HS-5 (cell line): ENCODE results near the gene SORCS2.

ENCODE experiments used
- DNase-seq: peaks from one replicate; pipeline ENCODE4 v3.0.0-alpha.2; 2012; ENCODE audit warnings: low read depth

Gene SORCS2

DNA sequence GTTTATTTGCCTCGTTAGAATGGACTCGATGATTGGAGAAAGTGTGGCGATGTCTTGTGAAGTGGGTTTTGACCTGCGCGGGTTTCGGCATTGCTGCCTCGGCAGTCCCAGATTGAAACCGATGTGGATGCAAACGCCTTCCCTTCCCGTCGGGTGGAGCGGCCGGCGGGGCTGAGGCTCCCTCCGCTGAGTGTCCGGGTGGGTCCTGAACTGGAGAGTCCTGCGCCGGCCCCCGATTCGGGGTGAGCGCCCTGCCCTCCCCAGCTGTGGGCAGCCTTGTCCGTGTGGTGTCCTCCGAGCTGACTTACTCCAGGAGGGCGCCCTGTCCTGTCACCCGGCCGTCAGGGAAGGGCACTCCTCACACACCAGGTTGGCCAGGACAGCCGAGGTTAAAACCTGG, 317.7 kb downstream of the SORCS2 start:
- no peak for DNase-seq

DNA sequence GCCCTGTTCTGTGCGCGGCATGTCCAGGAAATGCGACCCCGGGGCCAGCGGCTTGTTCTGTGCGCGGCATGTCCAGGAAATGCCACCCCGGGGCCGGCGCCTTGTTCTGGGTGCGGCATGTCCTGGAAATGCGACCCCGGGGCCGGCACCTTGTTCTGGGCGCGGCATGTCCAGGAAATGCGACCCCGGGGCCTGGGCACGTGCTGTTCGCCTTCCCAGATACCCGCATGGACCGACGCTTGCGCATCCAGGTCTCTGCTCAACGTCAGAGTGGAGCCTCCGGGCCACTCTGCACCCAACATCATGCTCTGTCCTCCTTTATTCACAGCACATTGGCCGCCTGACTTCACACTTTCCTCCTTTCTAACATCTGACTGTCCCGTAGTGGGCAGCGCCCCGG, 318.2 kb downstream of the SORCS2 start:
- DNase-seq: no peak

DNA sequence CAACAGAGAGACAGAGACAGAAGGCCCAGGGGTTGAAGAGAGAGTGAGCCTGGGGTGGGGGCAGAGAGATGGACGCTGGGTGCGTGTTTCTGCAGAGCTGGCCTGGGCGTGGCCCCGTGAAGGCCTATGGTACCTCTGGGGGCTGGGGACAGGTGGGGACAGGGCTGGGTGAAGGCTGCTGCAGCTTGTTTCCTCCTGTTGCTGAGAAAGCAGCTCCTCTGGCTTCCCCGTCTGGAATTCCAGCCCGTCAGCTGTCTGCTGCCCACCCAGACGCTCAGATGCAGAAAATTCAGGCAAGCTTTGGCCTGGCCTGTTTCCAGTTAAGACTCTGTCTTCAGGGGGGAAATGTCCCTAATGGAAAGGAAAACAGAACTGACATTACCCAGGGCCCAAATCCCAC, 319.2 kb downstream of the SORCS2 start:
- DNase-seq: no peak

DNA sequence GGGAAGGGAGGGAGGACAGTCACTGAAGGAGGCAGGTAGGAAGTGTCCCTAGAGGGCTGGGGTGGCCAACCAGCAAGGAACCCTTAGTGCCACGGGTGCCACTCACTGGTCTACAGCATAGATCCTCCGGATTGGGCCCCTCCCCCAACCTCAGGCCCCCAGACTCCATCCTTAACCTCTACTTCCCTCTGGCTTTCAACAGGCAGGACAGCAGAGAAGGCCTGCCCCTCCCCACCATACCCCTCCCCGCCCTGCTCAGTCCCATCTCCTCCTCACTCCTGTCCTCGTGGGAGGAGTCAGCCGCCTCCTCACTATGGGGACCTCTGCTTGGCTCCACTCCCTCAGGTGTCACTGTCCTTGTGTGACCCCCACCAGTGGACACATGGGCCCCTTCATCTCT, 320.1 kb downstream of the SORCS2 start:
- DNase-seq: no peak

DNA sequence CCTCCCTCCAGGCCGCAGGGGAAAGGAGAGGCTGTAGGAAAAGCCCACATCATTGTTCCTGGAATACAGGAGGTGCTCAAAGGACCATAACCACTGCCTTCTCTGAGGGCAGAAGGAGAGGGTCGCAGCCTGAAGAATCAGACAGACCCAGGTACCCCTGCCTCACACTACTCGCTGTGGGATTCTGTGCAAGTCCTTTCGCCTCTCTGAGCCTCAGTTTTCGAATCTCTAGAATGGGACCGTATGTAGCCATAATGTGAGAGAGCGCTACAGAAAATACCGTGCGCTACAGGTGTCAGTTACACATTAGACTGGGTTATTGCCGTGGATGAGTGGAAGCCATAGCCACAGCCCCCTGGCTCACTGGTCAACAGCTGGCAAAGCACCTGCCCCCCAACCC, 320.6 kb downstream of the SORCS2 start:
- DNase-seq: no peak

DNA sequence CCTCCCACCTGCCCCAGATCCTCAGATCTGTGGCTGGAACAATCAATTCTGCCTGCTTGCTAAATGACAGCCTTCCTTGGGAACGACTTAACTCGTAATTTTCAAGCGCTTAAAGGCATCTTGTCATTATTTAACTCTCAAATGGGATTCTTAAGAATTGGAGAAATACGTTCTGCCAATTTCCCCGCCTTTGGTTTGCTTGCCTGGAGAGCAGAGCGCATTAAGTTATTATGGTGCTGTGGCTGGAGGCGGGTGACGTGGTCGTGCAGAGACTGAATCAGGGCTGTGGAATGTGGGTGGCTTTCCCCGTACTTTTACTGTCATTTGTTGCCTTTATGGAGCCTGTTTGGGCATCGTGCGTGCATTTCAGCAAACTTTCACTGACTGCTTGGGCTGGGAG, 321.3 kb downstream of the SORCS2 start:
- DNase-seq: no peak

DNA sequence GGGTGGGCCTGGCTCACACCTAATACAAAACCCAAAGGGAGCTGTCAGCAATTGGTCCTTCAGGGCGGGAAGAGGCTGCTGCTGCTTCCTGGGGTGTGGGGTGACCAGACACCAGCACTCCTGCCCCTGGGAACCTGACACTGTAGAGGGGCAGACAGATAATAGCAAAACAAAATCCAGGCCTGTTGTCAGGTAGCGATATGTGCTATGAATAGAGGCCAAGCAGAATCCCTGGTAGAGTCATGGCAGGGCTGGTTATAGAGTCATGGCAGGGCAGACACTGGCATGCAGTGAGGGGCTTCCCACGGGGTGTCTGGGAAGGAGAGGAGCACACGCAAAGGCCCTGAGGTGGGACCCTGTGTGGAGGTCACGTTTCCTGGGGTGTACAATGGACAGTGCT, 321.9 kb downstream of the SORCS2 start:
- DNase-seq: no peak

DNA sequence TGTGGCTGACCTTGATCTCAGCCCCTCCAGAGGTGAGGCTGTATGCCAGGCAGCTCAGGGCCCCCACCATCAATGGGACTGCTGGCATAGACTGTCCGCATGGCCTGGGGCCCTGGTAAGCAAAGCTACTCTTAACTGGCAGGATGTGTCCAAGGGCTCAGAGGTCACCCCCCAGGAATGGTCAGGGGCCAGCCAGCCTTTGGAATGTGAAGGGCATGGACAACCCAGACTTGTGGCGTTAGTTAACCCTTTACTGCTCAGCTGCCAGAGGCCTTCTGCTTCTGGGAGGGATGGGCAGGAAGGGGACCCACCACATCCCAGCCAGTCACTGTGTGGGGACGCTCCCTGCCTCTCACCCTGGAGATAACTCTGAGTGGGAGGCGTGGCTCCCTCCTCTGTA, 322.5 kb downstream of the SORCS2 start:
- no peak for DNase-seq

DNA sequence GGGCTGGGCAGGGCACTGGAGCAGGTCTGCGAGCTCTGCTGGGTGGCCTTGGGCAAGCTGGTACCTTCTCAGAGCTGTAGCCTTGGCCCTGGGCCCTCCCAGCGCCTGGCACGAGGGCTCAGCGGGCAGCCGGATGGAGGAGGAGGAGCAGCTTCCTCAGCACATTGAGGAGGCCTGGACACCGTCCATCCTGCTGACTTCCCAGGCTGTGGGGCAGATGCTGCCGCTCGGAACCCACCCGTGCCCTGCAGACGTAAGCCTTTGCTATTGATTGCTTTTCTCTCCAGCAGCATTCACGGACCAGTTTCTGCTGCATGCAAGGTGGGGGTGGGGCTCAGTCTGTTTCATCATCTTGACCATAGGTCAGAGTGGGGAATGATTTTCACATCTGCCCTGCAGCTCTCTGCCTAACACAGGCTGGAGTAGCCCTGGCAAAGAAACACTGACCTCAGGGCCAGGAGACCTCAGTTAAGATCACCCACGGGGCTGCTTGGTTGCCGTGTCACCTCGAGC, 323.1 kb downstream of the SORCS2 start:
- no peak for DNase-seq

DNA sequence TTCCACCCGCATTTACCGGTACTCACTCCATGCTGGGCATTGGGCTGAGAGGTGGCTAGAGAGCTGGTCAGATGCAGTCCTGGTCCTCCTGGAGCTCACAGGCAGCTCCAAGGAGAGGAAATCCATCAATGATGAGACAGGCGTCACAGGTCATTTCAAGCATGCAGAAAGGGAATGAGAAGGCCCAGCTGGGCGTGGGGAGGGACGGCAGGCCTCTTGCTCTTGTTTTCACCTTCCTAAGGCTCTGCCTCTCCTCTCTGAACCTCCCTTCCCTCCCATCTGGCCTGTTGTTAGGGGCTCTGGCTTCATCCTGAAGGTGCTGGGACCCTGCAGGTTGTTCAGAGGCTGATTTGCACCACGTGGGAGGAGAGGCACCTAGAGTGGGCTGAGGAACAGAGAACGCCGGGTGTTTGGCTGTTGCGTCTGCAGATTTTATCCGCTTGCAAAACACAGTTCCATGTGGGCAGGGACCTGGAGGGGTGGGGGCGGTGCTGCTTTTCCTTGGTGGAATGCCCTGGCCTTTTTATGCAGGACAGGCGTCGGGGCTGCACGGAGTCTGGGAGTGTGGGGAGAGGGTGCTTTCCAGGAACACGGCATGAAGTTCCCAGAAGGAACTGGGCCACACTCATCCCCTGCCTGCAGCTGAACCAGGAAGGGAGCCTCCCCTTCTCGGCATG, 323.9 kb downstream of the SORCS2 start:
- DNase-seq: no peak

DNA sequence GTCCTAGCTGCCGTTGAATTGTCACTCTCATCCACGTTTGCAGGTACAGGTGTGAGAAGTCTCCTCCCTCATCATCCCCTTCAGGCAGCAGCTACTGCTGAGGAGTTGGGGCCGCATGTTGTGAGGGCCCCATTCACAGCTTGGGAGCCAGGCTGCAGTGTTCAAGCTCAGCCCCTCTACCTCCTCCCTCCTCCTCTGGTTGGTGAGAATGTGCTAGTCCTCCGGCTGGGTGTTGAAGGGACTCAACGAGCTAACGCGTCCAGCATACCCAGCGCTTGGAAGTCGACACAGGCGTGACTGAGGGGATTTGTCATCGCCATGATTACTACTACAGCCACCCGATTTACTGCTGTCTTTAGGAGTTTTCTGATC, 324.4 kb downstream of the SORCS2 start:
- DNase-seq: no peak

DNA sequence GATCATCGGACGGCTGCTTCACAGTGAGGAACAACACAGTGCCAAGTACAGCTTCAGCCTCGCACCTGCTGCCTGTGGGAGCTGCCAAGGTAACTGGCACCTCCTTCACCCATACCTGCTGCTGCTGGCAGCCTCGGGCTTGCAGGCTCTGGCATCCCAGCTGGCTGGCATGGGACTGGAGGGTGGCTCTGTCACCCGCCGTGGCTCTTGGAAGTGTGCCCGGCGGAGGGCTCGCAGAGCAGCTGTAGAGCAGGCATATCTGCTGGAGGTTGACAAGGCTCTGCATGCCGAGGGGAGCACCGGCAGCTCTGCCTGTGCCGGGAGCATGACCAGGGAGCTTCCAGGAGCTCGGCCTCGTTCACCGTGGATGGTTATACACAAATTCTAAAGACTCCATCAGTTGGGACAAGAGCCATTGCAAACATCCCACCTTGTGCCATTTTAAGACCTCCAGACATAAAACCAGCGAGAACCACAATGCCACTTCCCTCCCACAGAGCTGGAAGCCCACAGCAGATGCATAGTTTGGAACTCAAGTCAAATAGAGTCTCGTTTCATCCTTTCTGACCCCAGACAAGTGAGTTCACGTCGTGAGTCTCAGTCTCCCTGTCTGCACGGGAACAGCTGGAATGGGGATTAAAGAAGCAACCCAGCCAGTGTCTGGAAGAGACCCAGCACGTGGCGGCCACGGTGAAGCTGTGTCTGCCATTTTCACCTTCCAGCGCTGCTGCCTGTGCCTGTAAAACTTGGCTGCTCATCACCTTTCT, 326.7 kb downstream of the SORCS2 start:
- DNase-seq: no peak

DNA sequence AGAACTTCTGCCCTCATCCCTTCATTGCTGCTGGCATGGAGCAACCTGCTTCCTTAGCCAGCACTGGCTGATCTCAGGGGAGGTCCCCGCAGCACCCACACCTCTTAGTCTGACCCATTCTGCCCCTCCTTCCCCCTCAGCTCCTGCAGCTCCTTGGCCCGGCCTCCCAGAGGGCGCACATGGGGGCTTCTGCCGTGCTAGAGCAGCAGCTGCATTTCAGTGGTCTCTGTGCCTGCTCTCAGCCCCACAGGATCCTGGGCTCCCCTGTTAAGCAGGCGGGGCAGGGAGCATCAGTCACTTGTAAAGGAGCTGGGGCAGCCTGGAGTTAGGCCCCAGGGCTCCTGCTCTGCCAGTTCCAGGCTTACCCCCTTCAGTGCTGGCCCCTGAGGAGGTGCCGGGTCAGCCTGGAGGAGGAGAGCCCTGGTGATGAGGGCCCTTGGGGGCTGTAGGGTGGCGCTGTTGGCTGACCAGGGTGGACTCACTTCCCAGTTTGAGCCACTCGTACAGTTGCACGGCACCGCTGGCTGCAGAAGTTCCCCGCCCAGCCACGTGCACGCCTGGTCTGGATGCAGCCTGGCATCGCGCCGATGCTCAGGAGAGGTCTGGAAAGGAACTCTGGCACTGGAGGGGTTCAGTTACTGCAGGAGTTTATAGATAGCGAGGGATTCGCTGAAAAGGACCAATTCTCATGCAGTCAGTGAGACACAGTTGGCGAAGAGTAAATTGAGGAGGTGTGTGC, 327.5 kb downstream of the SORCS2 start:
- no peak for DNase-seq

DNA sequence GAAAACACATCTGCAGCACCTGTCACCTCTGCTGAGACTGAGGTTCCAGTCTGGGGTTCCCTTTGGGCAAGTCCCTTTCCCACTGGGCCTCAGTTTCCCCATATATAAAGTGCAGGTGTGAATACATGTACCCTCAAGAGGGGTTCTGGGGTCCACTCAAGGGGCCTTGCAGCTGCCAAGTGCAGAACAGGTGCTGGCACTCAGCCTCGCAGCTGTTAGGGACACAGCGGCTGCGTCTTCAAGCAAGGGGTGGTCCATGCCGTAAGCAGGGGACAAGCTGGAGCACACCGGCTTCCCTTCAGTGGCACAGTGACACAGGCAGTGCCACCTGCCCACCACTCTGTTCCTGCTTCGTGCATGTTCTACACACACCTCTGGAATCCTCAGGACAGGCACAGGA, 329.3 kb downstream of the SORCS2 start:
- no peak for DNase-seq

DNA sequence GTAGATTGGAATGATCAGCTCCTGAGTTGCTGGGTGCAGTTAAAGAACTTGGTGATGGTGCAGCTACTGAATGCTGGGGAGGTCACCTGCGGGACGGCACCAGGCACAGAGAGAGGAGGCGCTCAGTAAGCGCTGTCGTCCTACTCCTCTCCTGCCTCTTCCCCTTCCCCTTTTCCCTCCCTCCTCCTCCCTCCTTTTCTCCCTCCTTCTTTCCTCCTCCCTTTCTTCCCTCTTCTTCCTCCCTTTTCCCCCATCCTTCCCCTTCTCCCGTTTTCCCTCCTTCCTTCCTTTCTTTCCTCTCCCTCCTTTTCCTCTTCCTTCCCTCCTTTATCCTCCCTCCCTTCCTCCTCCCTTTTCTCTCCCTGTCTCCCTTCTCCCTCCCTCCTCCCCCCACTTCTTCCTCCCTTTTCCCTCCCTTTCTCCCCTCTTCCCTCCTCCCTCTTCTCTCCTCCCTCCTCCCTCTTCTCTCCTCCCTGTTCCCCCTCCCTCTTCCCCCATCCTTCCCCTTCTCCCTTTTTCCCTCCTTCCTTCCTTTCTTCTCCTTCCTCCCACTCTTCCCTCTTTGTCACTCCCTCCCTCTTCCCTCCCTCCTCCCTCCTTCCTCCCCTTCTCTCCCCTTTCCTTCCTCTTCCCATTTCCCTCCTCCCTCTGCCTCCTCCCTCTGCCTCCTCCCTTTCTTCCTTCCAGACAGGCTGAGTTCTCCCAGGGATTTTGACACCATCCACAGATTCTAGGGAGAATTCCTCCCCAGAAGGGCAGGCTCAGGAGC, 330.3 kb downstream of the SORCS2 start:
- DNase-seq: no peak

DNA sequence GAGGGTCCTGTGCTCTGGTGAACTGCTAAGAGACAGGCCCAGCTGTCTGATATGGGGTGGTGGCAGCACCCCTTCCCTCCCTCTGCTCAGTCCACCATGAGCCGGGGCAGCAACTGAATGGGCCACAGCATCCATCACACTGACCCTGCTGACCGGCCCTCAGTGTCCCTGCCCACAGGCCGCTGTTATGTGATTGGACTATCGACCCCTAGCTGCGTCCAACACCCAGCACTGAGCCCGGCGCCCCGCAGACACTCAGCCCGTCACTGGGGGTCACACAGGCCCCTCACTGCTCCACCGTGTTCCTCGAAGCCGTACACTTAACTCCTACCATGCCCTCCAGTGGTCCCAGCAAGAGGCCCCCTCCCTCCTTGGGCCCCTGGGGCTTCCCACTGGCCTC, 331.2 kb downstream of the SORCS2 start:
- no peak for DNase-seq

DNA sequence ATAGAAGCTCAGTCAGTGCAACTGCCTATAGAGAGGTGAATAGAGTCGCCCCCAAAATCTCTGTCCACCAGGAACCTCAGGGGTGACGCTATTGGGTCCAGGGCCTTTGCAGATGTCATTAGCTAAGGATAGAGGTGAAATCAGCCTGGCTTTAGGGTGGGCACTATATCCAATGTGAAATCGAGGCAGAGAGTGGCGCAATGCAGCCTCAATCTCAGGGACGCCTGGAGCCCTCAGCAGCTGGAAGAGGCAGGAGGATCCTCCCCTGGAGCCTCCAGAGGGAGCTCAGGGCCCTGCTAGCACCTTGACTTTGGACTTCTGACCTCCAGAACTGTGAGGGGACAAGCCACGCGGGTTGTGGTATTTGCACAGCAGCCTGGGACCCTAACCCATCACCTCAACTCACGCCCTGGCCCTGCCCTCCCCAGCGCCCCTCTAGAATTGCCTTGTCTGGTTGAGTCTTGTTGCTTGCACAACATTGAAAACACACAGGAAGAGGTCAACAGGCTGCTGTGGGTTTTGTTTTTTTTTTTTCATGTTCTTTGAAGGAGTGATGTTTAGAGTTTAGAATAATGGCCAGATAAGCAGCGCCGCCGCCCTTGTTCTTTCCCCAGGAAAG, 331.8 kb downstream of the SORCS2 start:
- DNase-seq: no peak

DNA sequence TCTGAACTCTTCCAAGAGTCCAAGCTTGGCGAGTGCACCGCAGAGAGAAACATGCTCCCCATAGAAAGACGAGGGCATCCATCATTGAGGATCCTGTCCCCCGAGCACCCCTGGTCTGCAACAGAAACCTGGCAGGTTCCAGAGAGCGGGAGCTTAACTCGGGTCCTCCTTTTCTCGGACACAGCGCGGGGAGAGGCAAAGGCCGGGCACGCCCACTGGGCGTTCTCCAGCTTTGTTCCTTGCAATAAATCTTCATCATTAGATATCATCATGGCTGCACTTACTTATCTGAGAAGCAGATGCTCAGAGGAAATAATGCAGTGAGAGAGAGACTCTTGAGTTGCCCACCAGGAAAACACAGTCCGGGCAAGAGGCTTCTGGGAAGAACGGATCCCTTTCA, 332.5 kb downstream of the SORCS2 start:
- no peak for DNase-seq

DNA sequence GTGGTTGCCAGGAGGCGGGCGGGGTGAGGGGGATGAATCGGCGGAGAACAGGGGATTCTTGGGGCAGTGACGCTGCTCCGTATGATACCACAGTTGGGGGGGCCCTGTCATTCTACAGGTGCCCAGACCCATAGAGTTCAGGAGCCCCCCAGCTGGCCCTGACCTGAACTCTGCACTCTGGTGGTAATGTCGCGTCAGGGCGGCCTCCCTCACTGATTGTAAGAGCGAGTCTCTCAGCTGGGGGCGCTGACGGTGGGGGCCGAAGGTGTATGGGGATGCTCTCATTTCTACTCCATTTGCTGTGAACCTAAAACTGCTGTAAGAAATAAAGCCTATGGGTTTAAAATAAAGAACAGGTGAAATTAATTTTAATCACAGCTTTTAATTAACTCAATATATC, 334.2 kb downstream of the SORCS2 start:
- no peak for DNase-seq

DNA sequence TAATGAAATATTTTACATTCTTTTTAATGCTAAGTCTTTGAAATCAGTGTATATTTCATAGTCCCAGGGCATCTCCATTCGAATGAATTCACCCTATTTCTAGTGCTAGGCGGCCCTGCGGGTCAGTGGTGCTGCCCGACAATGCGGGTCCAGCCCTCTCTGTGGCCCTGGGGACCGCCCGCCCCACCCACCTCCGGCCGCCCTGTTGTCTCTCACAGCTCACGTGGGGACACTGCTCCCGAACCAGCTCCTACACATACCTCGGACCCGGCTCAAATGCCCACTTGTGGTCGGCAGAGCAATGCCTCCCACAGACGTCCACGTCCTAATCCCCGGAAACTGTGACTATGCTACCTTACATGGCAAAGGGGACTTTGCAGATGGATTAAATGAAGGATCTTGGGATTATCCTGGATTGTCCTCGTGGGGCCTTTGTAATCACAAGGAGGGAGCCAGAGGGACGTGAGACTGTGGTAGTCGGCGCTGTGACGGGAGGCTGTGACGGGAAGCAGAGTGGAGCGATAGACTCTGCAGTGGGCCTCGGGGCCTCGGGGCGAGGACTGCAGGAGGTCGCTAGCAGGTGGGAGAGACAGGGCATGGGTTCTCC, 334.7 kb downstream of the SORCS2 start:
- DNase-seq: no peak

DNA sequence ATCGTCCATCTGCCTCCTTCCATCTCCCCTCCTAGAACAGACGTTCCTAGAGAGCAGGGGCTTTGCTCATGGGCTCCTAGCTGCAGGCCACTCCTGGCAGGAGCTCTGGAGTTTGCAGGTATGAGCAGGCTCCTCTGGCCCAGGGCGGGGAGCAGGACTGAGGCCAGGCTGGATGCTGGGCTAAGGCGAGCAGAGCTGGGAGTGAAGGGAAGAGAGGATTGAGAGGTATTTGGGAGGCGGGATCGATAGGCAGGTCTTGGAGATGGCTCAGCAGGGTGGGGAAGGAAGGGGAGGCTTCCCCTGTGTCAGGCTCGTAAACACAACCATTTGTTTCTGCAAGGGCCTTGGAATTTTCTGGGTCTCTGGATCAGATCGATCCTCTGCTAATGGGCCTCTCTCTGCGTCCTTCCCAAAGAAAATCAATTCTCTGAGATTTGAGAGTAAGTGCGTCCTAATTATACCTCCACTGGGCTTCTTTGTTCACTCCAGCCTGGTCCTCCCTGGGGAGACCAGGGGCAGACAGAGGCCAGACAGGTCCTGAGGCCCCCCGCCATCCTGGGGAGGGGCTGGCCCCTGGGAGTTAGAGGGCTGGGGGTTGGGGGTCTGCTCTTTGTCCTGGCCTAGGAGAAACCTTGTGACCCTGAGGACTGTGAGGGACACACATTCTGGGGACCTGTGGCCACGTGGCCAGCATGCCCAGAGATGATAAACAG, 337.2 kb downstream of the SORCS2 start:
- no peak for DNase-seq
